ENCODE measurements around the gene PHACTR4. TPM values are rescaled to one million over a fixed set of nuclear protein-coding genes. Genes with fewer than 3 reads are reported as not detected.

PHACTR4 gene
- total and polyA plus RNA-seq, 9 of the 15 experiments (the other 6 are each of a cell fraction or from before 2014, with no cell fraction given): 6.4 to 43.6 (median 14.2) TPM

DNA sequence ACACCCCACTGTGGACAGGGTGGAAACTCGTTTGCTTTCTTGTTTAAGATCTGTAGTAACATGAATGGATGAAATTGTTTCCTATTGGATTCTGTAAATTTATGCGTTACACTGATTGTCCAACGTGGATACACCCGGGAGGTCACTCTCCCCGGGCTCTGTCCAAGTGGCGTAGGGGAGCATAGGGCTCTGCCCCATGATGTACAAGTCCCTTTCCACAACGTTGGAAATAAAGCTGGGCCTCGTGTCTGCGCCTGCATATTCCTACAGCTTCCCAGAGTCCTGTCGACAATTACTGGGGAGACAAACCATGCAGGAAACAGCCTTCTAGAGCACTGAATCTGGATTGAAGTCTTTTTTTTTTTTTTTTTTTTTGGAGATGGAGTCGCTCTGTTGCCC lies 137.7 kb downstream of the PHACTR4 start (continued):
- TF ChIP-seq, protein P1, sequence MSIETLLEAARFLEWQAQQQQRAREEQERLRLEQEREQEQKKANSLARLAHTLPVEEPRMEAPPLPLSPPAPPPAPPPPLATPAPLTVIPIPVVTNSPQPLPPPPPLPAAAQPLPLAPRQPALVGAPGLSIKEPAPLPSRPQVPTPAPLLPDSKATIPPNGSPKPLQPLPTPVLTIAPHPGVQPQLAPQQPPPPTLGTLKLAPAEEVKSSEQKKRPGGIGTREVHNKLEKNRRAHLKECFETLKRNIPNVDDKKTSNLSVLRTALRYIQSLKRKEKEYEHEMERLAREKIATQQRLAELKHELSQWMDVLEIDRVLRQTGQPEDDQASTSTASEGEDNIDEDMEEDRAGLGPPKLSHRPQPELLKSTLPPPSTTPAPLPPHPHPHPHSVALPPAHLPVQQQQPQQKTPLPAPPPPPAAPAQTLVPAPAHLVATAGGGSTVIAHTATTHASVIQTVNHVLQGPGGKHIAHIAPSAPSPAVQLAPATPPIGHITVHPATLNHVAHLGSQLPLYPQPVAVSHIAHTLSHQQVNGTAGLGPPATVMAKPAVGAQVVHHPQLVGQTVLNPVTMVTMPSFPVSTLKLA (conservative IDR thresholded peaks at IDR 0.05): 0 out of 4 replicates have a peak, but pooled peaks of 1 of the 2 experiments have one; percentile 1
- TF ChIP-seq NR2C2 (CRISPR knock-in tag; IDR thresholded peaks at IDR 0.05) (0 out of 2 replicates have a peak, but pooled peaks have one; percentile 31), NR2C2 (tag; IDR thresholded peaks at IDR 0.05) (no peak), TAF1 (IDR thresholded peaks at IDR 0.05; ENCODE audit: control insufficient read depth, extremely low read depth, insufficient read depth, low read length, severe bottlenecking) (peak; percentile 64), ZNF41 (CRISPR knock-in tag; conservative IDR thresholded peaks at IDR 0.05) (no peak), ESRRA (IDR thresholded peaks at IDR 0.05; ENCODE audit: borderline replicate concordance, low read depth) (no peak), IFI16 (CRISPR knock-in tag; IDR thresholded peaks at IDR 0.05) (no peak), ADNP (tag; IDR thresholded peaks at IDR 0.05) (no peak), ZSCAN32 (CRISPR knock-in tag; IDR thresholded peaks at IDR 0.05) (no peak), ZNF175 (CRISPR knock-in tag; IDR thresholded peaks at IDR 0.05; ENCODE audit: low read depth) (no peak), BRD9 (IDR thresholded peaks at IDR 0.05; ENCODE audit: low read depth, partially characterized antibody) (no peak), ZNF592 (IDR thresholded peaks at IDR 0.05) (no peak), ILF3 (IDR thresholded peaks at IDR 0.05; ENCODE audit: borderline replicate concordance) (0 out of 2 replicates have a peak, but pooled peaks have one; percentile 2), HNRNPK (IDR thresholded peaks at IDR 0.05; ENCODE audit: low read depth, low read length, poor library complexity, severe bottlenecking) (no peak), ZKSCAN8 (CRISPR knock-in tag; IDR thresholded peaks at IDR 0.05) (no peak), SMARCA4 (IDR thresholded peaks at IDR 0.05) (no peak), DDX20 (tag; IDR thresholded peaks at IDR 0.05; ENCODE audit: low read depth) (no peak)
- TF ChIP-seq, protein P2, sequence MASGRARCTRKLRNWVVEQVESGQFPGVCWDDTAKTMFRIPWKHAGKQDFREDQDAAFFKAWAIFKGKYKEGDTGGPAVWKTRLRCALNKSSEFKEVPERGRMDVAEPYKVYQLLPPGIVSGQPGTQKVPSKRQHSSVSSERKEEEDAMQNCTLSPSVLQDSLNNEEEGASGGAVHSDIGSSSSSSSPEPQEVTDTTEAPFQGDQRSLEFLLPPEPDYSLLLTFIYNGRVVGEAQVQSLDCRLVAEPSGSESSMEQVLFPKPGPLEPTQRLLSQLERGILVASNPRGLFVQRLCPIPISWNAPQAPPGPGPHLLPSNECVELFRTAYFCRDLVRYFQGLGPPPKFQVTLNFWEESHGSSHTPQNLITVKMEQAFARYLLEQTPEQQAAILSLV (tag; IDR thresholded peaks at IDR 0.05): no peak
- TF ChIP-seq, protein P3, sequence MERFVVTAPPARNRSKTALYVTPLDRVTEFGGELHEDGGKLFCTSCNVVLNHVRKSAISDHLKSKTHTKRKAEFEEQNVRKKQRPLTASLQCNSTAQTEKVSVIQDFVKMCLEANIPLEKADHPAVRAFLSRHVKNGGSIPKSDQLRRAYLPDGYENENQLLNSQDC (CRISPR knock-in tag; IDR thresholded peaks at IDR 0.05): no peak
- TF ChIP-seq, protein P4, sequence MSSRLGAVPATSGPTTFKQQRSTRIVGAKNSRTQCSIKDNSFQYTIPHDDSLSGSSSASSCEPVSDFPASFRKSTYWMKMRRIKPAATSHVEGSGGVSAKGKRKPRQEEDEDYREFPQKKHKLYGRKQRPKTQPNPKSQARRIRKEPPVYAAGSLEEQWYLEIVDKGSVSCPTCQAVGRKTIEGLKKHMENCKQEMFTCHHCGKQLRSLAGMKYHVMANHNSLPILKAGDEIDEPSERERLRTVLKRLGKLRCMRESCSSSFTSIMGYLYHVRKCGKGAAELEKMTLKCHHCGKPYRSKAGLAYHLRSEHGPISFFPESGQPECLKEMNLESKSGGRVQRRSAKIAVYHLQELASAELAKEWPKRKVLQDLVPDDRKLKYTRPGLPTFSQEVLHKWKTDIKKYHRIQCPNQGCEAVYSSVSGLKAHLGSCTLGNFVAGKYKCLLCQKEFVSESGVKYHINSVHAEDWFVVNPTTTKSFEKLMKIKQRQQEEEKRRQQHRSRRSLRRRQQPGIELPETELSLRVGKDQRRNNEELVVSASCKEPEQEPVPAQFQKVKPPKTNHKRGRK (tag; IDR thresholded peaks at IDR 0.05): no peak

All from K562 (cell line).